Cardiac muscle cell (in vitro differentiated cells and primary cell): ENCODE results near the gene ASIC4. TPM values are rescaled to one million over a fixed set of nuclear protein-coding genes. Genes with fewer than 3 reads are reported as not detected.

Source experiments
- DNase-seq, 2 donors: peaks; one replicate each; pipeline versions ENCODE4 v3.0.0 to v3.0.0-alpha.2; 2010 to 2017; ENCODE audit warnings: low read depth in 1 of 2, low spot score in 1 of 2
- H3K27ac ChIP-seq: fragments of 200-600 bp; sonication (generic); 2 replicates; pipeline ENCODE4 v1.5.1; 2016
- H3K27me3 ChIP-seq: fragments of 200-600 bp; sonication (generic); 2 replicates; pipeline ENCODE4 v1.6.0; 2016; ENCODE audit warnings: control low read depth
- H3K36me3 ChIP-seq: fragments of 200-600 bp; sonication (generic); 2 replicates; pipeline ENCODE4 v1.5.1; 2016; ENCODE audit warnings: control low read depth
- H3K4me1 ChIP-seq: fragments of 200-600 bp; sonication (generic); 2 replicates; pipeline ENCODE4 v1.8.1; 2017; ENCODE audit warnings: low read depth, mild to moderate bottlenecking, mixed run types
- H3K4me3 ChIP-seq: fragments of 200-600 bp; sonication (generic); 2 replicates; pipeline ENCODE4 v1.5.1; 2016; ENCODE audit warnings: mild to moderate bottlenecking
- H3K9me3 ChIP-seq: fragments of 200-600 bp; sonication (generic); 2 replicates; pipeline ENCODE4 v1.5.1; 2017; ENCODE audit warnings: low read depth, mild to moderate bottlenecking, control low read depth
- CTCF ChIP-seq: IDR thresholded peaks from 2 replicates; pipeline ENCODE4 v1.5.1; 2012; ENCODE audit warnings: low read depth, mild to moderate bottlenecking, low read length
- polyA plus RNA-seq: library from polyadenylated mRNA; unstranded; fragments of >200 nt; fragmentation: Nextera tagmentation; extraction: Ambion mirVana; gene quantifications from 2 replicates; pipeline ENCODE4 v1.2.1, GENCODE V29; 2016
- total RNA-seq: library from RNA; depleted of rRNA; stranded (reverse); fragments of >200 nt; gene quantifications from 2 replicates; pipeline ENCODE4 v1.2.3, GENCODE V29; 2016

The ASIC4 gene
- total and polyA plus RNA-seq, 2 experiments from 2014 or later: 3.3 to 9.5 TPM

- peaks cover 42% of the 10 kb centered on the region for H3K36me3 ChIP-seq
- H3K4me3 ChIP-seq: no peak overlapping the region
- no peaks in the 10 kb centered on the region for H3K9me3 ChIP-seq
- H3K4me1 ChIP-seq: peaks cover 21% of the 10 kb centered on the region
- H3K27me3 ChIP-seq: no peaks in the 10 kb centered on the region
- H3K27ac ChIP-seq: peak overlapping the region; percentile 55
- TF ChIP-seq CTCF: no peak
- no peak for DNase-seq
Measured at GRCh38 chr2:219468410-219469185, 45.7 kb upstream of the ASIC4 start.

- peaks cover 16% of the 10 kb centered on the region for H3K4me1 ChIP-seq
- TF ChIP-seq CTCF: no peak
- no peaks in the 10 kb centered on the region for H3K9me3 ChIP-seq
- peaks cover 45% of the 10 kb centered on the region for H3K36me3 ChIP-seq
- no peak overlapping the region for H3K4me3 ChIP-seq
- no peaks in the 10 kb centered on the region for H3K27me3 ChIP-seq
- H3K27ac ChIP-seq: peak overlapping the region; percentile 55
- peak in 1 of 2 donors; percentile 49 for DNase-seq
Measured at GRCh38 chr2:219469186-219469724, 45.0 kb upstream of the ASIC4 start.

- no peak for TF ChIP-seq CTCF
- H3K4me1 ChIP-seq: peaks cover 25% of the 10 kb centered on the region
- no peak overlapping the region for H3K4me3 ChIP-seq
- peaks cover 37% of the 10 kb centered on the region for H3K36me3 ChIP-seq
- H3K27ac ChIP-seq: peak overlapping the region; percentile 53
- DNase-seq: no peak
- no peaks in the 10 kb centered on the region for H3K9me3 ChIP-seq
- H3K27me3 ChIP-seq: no peaks in the 10 kb centered on the region
Measured at GRCh38 chr2:219470429-219470828, 43.9 kb upstream of the ASIC4 start.

- H3K36me3 ChIP-seq: peaks cover 30% of the 10 kb centered on the region
- TF ChIP-seq CTCF: no peak
- no peak for DNase-seq
Measured at GRCh38 chr2:219471476-219472371, 42.6 kb upstream of the ASIC4 start.

GRCh38 chr2:219472629-219473187 lies 41.6 kb upstream of the ASIC4 start:
- no peak for DNase-seq
- Histone ChIP-seq H3K9me3 (no peaks in the 10 kb centered on the region), H3K27ac (no peak overlapping the region), H3K4me3 (no peak overlapping the region), H3K4me1 (peaks cover 39% of the 10 kb centered on the region), H3K36me3 (peaks cover 26% of the 10 kb centered on the region), H3K27me3 (no peaks in the 10 kb centered on the region)
- no peak for TF ChIP-seq CTCF

More at GRCh38 chr2:219471476-219472371, 42.6 kb upstream of the ASIC4 start:
- no peaks in the 10 kb centered on the region for H3K27me3 ChIP-seq
- H3K27ac ChIP-seq: no peak overlapping the region
- H3K4me1 ChIP-seq: peaks cover 36% of the 10 kb centered on the region
- H3K9me3 ChIP-seq: no peaks in the 10 kb centered on the region
- no peak overlapping the region for H3K4me3 ChIP-seq
